ENCODE data around the gene MACO1.

The MACO1 gene

GRCh38 chr1:25544819-25545218, 114.1 kb downstream of the MACO1 start:
- DNase-seq: no peak

GRCh38 chr1:25545767-25546166, 115.1 kb downstream of the MACO1 start:
- DNase-seq: no peak

GRCh38 chr1:25546193-25546592, 115.5 kb downstream of the MACO1 start:
- DNase-seq: no peak

- no peak for DNase-seq
These were observed 117.9 kb downstream of the MACO1 start for GRCh38 chr1:25548601-25549000.

- no peak for DNase-seq
These were observed 118.8 kb downstream of the MACO1 start for GRCh38 chr1:25549273-25550154.

All from NCI-H2081 treated with DMSO at 0.1 percent for 48 hours (cell line).